ENCODE measurements around the gene CPT1A. TPM values are rescaled to one million over a fixed set of nuclear protein-coding genes. Genes with fewer than 3 reads are reported as not detected.

CPT1A gene
- polyA plus RNA-seq, 1 donor (not counting 4 experiments of a cell fraction or from before 2014, with no cell fraction given): 12.9 TPM

DNA sequence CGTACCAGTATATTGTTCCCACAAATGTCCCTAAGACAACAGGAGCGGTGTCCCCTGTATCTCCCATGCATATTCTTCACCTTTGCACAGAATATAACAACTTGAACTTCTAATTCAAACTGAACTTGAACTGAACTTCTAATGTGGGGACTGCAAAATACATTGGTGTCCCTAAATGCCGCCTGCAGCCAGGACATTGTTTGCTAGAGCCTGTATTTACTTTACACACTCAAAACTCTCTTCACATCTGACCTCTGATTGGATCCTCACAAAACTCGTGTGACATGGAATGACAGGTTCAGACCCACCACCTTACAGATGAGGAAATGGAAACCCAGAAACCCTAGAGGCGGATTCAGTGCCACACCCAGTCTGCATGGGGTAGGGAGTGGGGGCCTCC is 6.4 kb downstream of the CPT1A start:
- Histone ChIP-seq H3K36me3 (ENCODE audit: control insufficient read depth in 2 of 2, extremely low read depth in 1 of 2, insufficient read depth in 2 of 2, low read length in 2 of 2) (no peaks in the 10 kb centered on the region), H3K4me2 (ENCODE audit: control insufficient read depth, extremely low read depth, insufficient read depth, low read depth, low read length) (no peak overlapping the region), H3K79me2 (ENCODE audit: control insufficient read depth, insufficient read depth, low read length) (peaks cover 26% of the 10 kb centered on the region), H3K4me1 (ENCODE audit: control insufficient read depth, extremely low read depth, insufficient read depth, low read length) (peaks cover 25% of the 10 kb centered on the region), H3K9me3 (ENCODE audit: control insufficient read depth, low read depth, low read length) (no peaks in the 10 kb centered on the region), H3K9ac (ENCODE audit: control insufficient read depth, extremely low read depth, insufficient read depth, low read length) (no peak overlapping the region), H3K4me3 (ENCODE audit: control insufficient read depth in 2 of 3, extremely low read depth in 1 of 3, insufficient read depth in 2 of 3, low read depth in 1 of 3, low read length in 3 of 3) (no peak overlapping the region), H4K20me1 (ENCODE audit: control insufficient read depth, extremely low read depth, insufficient read depth, low read length) (no peaks in the 10 kb centered on the region), H3K27ac (ENCODE audit: control insufficient read depth, insufficient read depth, low read length) (no peak overlapping the region), H2AFZ (ENCODE audit: control insufficient read depth, low read length) (no peak overlapping the region), H3K9me1 (ENCODE audit: control insufficient read depth, extremely low read depth, insufficient read depth, low read length) (peaks cover 2% of the 10 kb centered on the region), H3K27me3 (ENCODE audit: control insufficient read depth, extremely low read depth, insufficient read depth, low read length) (no peaks in the 10 kb centered on the region)
- no peak for TF ChIP-seq EZH2 (IDR thresholded peaks at IDR 0.05; ENCODE audit: low read length)
- TF ChIP-seq, protein P1, sequence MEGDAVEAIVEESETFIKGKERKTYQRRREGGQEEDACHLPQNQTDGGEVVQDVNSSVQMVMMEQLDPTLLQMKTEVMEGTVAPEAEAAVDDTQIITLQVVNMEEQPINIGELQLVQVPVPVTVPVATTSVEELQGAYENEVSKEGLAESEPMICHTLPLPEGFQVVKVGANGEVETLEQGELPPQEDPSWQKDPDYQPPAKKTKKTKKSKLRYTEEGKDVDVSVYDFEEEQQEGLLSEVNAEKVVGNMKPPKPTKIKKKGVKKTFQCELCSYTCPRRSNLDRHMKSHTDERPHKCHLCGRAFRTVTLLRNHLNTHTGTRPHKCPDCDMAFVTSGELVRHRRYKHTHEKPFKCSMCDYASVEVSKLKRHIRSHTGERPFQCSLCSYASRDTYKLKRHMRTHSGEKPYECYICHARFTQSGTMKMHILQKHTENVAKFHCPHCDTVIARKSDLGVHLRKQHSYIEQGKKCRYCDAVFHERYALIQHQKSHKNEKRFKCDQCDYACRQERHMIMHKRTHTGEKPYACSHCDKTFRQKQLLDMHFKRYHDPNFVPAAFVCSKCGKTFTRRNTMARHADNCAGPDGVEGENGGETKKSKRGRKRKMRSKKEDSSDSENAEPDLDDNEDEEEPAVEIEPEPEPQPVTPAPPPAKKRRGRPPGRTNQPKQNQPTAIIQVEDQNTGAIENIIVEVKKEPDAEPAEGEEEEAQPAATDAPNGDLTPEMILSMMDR (optimal IDR thresholded peaks at IDR 0.05 in 1 of 3, IDR thresholded peaks at IDR 0.05 in 1 of 3, conservative IDR thresholded peaks at IDR 0.05 in 1 of 3; ENCODE audit: extremely low read depth in 1 of 3, insufficient read depth in 2 of 3, low read length in 3 of 3): no peak
- DNase-seq (ENCODE audit: low read depth, low spot score): no peak
- dilution Hi-C loops (cut with MboI; ENCODE audit: extremely low pct_ligation_motif_present, low sequenced_read_pairs): no loop called here
- FAIRE-seq: no peak

DNA sequence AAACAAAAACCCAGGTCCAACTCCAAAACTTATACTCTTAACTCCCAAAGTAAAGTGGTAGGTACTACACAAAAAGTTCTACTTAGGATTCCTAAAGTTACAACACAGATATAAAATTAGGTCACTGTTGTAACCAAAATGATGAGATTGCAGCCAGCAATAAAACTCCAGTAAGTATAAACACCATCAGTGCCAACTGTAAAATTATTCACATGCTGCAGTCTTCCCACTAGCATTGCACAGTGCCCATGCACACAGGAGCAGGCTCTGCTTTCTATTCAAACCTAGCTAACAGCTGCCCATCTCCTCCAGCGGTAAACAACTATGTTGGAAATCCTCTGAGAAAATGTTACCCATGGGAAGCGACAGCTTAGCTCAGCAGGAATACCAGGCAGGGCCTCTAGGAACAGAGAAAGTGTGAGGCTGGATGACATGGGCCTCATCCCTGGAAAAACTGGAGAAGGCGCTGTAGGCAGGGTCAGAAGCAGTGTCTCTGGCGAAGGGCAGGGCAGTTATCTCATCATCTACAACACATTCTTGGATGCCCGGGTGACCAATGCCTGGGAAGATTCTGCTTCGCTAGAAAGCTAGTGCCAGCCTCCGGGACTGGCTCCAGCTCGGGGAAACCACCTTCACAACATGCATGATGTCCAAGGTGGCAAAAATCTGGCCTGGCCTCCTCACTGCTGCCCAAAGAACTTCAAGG is 9.1 kb downstream of the CPT1A start:
- Histone ChIP-seq H4K20me1 (ENCODE audit: control insufficient read depth, extremely low read depth, insufficient read depth, low read length) (no peaks in the 10 kb centered on the region), H3K9me3 (ENCODE audit: control insufficient read depth, low read depth, low read length) (no peaks in the 10 kb centered on the region), H3K4me1 (ENCODE audit: control insufficient read depth, extremely low read depth, insufficient read depth, low read length) (peaks cover 2% of the 10 kb centered on the region), H3K4me3 (ENCODE audit: control insufficient read depth in 2 of 3, extremely low read depth in 1 of 3, insufficient read depth in 2 of 3, low read depth in 1 of 3, low read length in 3 of 3) (no peak overlapping the region), H2AFZ (ENCODE audit: control insufficient read depth, low read length) (no peak overlapping the region), H3K9ac (ENCODE audit: control insufficient read depth, extremely low read depth, insufficient read depth, low read length) (no peak overlapping the region), H3K36me3 (ENCODE audit: control insufficient read depth in 2 of 2, extremely low read depth in 1 of 2, insufficient read depth in 2 of 2, low read length in 2 of 2) (peaks cover 2 to 6% of the 10 kb centered on the region in 2 experiments), H3K27me3 (ENCODE audit: control insufficient read depth, extremely low read depth, insufficient read depth, low read length) (no peaks in the 10 kb centered on the region), H3K79me2 (ENCODE audit: control insufficient read depth, insufficient read depth, low read length) (peaks cover 24% of the 10 kb centered on the region), H3K9me1 (ENCODE audit: control insufficient read depth, extremely low read depth, insufficient read depth, low read length) (peaks cover 2% of the 10 kb centered on the region), H3K27ac (ENCODE audit: control insufficient read depth, insufficient read depth, low read length) (no peak overlapping the region), H3K4me2 (ENCODE audit: control insufficient read depth, extremely low read depth, insufficient read depth, low read depth, low read length) (no peak overlapping the region)
- TF ChIP-seq, protein P1 (optimal IDR thresholded peaks at IDR 0.05 in 1 of 3, IDR thresholded peaks at IDR 0.05 in 1 of 3, conservative IDR thresholded peaks at IDR 0.05 in 1 of 3; ENCODE audit: extremely low read depth in 1 of 3, insufficient read depth in 2 of 3, low read length in 3 of 3): no peak
- no peak for TF ChIP-seq EZH2 (IDR thresholded peaks at IDR 0.05; ENCODE audit: low read length)
- no peak for DNase-seq (ENCODE audit: low read depth, low spot score)
- dilution Hi-C loops (cut with MboI; ENCODE audit: extremely low pct_ligation_motif_present, low sequenced_read_pairs): no loop called here
- no peak for FAIRE-seq
